Jurkat, Clone E6-1 (cell line): ENCODE results near the gene AGAP1.

Source experiments
- DNase-seq: peaks from one replicate; pipeline ENCODE4 v3.0.0-alpha.2; 2011; ENCODE audit warnings: low read depth, low spot score
- H3K4me3 ChIP-seq: 2 replicates; pipeline ENCODE4 v1.5.1; 2011; ENCODE audit warnings: mild to moderate bottlenecking, low read length, control low read depth, moderate library complexity

Gene AGAP1

GRCh38 chr2:235825946-235826345 lies 332.1 kb downstream of the AGAP1 start:
- no peak for DNase-seq

DNA sequence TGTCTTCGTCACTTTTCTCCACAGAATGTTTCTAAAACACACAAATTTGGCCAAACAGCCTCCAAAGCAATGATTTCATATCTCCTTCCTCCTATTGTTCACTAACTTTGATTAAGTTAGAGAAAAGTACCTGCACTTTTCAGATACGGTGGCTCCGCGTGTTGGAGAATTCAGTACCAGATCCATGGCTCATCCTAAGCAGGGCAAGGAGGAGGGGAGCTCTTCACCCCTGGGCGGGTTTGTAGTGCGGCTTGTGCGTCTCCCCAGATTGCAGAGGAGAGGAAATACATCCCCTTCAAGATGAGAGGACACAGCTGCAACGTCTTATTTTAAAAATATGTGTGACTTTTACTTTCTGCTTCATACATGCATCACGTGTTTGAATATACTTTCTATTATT lies 333.0 kb downstream of the AGAP1 start:
- H3K4me3 ChIP-seq = no peak overlapping the region
- no peak for DNase-seq

More at GRCh38 chr2:235825946-235826345, 332.1 kb downstream of the AGAP1 start:
- H3K4me3 ChIP-seq = no peak overlapping the region

DNA sequence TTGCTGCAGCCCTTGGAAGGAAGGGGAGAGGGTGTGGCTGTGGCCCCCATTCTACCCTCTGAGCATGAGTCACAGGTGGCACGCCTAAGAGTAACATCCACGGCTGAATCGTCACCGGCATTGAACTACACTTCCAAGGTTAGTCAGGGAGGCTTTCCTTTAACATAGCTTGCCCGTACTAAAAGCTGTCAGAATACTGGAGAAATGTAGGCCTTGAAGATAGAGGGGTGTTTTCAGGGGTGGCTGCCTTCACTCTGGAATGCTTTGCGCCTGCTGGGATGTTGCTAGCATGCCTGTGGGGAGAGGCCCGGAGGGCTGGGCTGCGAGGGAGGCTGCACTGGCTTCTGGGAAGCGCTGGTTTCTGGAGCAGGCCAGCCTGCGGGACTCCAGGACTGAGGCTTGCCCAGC lies 333.7 kb downstream of the AGAP1 start:
- no peak overlapping the region for H3K4me3 ChIP-seq
- no peak for DNase-seq

GRCh38 chr2:235829726-235830125 lies 335.9 kb downstream of the AGAP1 start:
- DNase-seq = no peak
- no peak overlapping the region for H3K4me3 ChIP-seq

- H3K4me3 ChIP-seq = no peak overlapping the region
- no peak for DNase-seq
These were observed 337.9 kb downstream of the AGAP1 start for GRCh38 chr2:235831755-235832154.

GRCh38 chr2:235832941-235833340 lies 339.1 kb downstream of the AGAP1 start:
- no peak for DNase-seq
- no peak overlapping the region for H3K4me3 ChIP-seq

DNA sequence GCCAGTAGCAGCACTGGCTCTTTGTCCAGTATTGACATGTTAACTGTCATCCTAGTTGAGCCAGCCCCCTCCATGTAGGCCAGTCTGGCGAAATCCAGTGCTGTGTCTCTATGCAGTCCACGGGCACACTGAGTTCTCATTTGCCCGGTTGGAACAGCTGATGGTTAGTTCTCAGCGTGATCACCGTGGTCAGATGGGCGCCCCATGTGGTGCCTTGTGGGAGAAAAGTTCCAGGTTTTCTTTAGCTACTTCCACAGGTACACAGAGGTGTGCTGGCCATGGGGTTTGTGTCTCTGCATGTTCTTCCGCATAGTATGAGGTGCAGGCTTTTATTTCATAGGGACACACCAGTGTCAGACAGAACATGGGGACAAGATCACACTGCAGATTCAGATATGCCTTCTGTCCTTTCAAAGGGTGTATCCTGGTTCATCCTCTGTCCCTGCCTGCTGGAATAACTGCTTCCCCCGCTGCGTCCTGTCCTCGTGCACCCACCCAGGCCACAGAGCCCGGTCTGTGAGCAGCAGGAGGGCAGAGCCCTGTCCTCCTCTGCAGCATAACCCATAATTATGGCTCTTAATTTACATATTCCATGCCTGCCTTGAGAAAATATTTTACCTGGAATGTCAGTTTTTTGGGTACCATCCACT lies 340.3 kb downstream of the AGAP1 start:
- DNase-seq = no peak
- H3K4me3 ChIP-seq = no peak overlapping the region

DNA sequence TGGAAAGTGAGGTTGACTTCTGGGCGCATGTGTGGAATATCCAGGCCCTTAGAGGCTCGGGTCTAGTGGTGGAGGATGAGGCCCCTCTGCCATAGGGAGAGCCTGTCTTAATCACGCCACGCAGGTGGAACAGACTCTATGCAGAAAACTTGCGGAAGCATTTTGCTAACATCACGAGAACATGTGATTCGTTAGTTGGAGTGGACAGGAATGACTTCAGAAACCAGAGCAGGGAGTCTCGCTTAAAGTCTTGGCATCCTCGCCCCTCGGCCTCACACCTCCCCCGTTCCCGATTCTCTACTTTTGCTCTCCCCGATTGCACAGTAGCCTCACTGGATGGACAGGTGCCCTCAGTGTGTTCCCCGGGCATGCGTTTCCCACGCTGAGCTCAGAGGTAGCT lies 340.9 kb downstream of the AGAP1 start:
- DNase-seq = no peak
- H3K4me3 ChIP-seq = no peak overlapping the region

DNA sequence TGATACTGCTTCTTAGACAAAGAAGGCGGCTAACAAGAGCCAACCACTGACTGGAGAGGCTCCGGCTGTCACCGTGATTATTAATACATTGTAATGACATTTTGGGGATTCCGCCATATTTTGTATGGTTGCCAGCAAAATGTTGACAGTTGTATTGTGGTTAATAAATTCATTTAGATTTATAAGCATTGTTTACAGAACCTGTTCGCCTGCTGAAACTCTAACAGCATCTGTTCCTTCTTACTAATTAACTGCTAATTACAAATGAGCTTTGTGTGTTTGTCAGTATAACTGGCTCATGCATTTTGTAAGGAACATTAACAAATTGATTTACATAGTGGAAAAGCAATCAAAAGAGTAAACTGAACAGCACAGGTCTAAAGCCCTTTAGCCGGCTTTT lies 342.0 kb downstream of the AGAP1 start:
- no peak for DNase-seq

GRCh38 chr2:235836491-235836911 lies 342.7 kb downstream of the AGAP1 start:
- H3K4me3 ChIP-seq = no peak overlapping the region
- no peak for DNase-seq

More for the DNA sequence above, 342.0 kb downstream of the AGAP1 start:
- H3K4me3 ChIP-seq = no peak overlapping the region

DNA sequence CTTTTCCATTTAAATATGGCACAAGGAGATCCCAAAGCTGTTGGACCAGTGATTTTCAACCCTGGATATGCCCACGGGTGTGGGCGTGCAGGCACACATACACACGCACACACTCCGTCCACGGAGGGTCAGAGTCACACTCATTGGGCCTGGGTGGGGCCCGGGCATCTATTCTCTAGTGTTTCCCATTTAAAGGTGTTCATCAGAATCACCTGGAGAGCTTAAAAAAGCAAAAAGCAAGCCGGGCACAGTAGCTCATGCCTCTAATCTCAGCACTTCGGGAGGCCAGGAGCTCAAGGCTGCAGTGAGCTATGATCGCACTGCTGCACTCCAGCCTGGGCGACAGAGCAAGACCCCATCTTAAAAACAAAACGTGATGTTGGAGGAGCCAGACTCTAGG lies 345.4 kb downstream of the AGAP1 start:
- H3K4me3 ChIP-seq = no peak overlapping the region
- no peak for DNase-seq

DNA sequence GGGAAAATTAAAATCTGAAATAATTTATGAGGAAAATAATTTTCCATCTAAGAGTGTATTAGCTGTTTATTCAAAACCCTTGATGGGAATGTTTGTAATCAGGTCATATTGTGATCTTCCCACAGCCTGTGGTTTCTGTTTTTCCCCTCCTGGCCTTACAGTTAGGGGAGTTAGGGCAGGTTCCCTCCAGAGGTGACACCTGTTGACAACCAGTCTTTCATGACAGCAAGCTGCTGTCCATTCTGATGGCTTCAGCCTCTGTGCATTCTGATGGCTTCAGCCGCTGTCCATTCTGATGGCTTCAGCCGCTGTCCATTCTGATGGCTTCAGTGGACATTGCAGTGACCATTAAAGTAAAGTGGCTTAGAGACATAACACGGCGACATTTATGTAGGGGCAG lies 346.1 kb downstream of the AGAP1 start:
- no peak overlapping the region for H3K4me3 ChIP-seq
- DNase-seq = no peak

DNA sequence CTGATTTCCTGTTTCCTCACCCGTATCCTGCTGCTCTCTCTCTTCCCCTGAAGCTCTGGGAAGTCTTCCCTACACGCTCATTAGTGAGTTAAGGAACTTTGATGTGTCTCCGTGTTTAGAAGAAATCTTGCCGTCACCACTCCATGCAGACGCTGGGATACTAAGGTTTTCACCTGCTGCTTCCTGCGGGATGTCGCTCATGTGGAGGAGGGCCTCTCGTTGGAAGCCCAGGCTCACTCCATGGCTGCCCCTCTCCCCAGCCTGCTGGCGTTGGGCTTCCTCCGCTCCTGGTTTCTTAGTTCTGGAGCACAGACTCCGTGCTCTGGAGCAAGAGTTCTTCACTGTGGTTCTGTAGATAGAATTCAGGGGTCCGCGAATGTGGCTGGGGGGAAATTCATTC lies 348.0 kb downstream of the AGAP1 start:
- H3K4me3 ChIP-seq = no peak overlapping the region
- no peak for DNase-seq

- no peak overlapping the region for H3K4me3 ChIP-seq
- no peak for DNase-seq
These were observed 349.1 kb downstream of the AGAP1 start for GRCh38 chr2:235842941-235843340.

DNA sequence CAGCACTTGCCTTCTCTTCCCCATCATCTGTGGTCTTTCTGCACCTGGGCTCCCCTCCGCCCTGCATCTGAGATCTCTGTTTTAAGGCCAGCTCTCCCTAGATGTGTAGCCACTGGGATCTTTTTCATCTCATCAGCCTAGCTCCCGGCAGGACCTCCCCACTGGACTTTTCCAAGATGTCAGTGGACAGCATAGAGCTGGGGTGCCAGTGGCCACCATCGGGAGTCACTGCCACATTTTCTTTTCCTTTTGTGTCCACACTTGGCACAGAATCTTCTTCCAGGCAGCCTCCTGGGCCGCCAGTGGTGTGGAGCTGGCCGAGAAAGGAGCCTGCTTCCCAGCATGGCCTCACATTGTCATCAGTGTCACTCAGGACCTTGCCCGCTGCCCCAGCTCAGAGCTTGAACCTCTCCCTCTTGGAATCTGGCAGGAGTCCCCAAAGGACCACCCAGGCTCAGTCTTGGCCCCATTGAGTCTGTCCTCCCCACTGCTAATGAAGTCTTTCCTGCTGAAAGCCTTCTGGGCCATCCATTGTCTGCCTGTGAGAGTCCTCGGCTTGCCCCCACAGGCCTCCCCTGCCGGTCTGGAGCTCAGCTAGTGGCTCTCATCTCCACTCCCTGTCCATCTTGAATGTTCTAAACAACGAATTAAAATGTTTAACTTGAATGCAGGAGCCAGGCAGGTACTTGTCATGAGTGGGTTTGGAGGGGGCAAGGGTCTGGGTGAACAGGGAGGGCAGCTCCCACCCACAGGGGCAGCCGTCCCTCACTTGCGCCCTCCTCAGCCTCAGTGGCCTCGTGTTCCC lies 349.9 kb downstream of the AGAP1 start:
- DNase-seq = no peak
- no peak overlapping the region for H3K4me3 ChIP-seq

GRCh38 chr2:235844561-235844960 lies 350.7 kb downstream of the AGAP1 start:
- no peak overlapping the region for H3K4me3 ChIP-seq
- DNase-seq = no peak

- H3K4me3 ChIP-seq = no peak overlapping the region
- DNase-seq = no peak
These were observed 351.4 kb downstream of the AGAP1 start for GRCh38 chr2:235845245-235845644.

DNA sequence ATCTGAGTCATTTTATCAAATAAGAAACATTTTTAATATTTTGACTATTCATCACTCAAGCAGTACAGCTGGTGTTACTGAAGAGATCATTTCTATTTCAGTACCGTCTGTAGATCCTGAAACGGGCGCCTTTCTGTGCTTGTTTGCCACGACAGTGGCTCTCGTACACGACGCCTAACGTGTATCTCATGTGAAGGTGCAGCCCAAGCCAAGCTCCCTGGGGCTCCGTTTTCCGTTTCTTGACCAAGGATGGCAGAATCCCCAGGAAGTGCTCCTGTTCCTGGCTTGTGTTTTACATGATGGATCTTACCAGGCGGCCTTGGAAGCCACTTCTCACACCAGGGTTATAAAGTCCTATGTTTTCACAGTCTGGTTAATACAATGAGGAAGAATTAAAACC lies 353.7 kb downstream of the AGAP1 start:
- no peak overlapping the region for H3K4me3 ChIP-seq
- DNase-seq = no peak

GRCh38 chr2:235848055-235848454 lies 354.2 kb downstream of the AGAP1 start:
- no peak overlapping the region for H3K4me3 ChIP-seq
- no peak for DNase-seq

DNA sequence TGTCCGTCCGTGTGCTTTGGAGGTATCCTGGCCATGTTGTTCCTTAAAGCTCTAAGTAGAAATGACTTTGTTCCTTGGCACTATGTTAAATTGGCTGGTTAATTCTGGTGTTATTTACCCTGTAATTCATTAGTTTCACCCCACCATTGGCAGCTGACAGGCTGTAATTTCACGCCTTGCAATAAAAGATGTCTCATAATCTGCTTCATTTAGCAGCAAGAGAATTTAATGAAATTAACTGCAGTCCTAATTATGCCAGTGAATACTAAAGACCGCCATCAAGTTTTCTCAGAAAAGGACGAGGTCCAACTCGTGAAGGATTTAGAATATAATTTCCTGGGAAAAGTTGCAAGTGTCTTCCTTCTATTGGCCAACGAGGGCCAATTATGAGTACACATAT lies 355.1 kb downstream of the AGAP1 start:
- no peak for DNase-seq
- no peak overlapping the region for H3K4me3 ChIP-seq

DNA sequence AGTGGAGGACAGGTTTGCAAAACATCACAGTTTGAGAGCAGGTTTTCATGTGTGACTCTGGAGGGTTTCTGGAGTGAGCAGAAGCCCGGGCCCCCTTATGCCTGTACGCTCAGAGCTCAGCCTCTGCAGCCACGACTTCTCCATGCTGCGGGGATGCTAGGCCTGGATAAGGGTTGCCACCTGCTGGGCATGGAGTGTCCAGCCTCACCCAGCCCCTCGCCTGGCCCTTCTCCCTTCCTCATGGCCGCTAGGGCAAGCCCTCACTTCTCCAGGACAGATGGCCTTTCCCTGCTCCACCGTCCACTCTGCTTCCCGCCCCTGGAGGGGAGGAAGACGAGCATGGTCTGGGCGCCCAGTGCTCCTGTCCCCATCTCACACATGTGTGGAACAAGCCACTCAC lies 355.6 kb downstream of the AGAP1 start:
- no peak overlapping the region for H3K4me3 ChIP-seq
- DNase-seq = no peak
